ENCODE measurements around the gene SEMA3F. TPM values are rescaled to one million over a fixed set of nuclear protein-coding genes. Genes with fewer than 3 reads are reported as not detected.

SEMA3F gene
- total RNA-seq, 1 donor from 2014 or later, result 10.2 TPM

DNA sequence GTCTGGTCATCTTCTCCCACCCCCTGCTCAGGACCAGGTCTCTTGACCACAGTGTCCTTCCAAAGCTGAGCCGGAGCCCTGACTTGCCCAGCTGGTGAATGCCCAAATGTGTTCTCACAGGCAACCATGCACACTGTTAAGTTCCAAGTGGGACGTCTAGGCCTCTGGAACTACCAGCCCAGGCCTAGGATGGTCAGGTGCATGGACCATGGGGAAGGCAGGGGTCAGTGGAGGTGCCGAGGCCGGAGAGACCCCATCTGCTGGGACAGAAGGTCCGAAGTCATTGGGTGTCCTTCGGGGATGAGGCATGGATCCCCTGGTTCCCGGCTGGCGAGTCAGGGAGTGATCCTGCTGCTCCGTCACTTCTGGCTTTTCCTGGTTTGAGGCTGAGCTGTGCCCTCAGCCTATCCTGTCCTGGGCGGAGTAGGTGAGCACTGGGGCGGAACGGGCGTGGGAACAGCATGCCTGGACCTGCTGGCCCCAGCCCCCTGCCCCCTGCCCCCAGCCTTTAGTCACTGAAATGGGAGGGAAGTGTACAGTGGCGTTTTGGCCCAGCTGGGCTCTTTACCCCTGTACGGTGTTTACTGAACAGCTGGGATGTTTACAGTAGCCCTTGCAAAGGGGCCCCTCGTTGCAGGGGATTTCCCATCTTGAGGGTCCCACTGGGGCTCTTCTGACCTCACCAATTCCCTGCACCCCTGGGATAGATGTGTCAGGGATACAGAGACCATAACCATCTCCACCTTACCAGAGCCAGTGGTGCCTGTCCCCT is 12.1 kb downstream of the SEMA3F start:
- H3K4me3 ChIP-seq, result no peak overlapping the region
- H3K27ac ChIP-seq (replicated peaks), result peak overlapping the region; percentile 88
- no peaks in the 10 kb centered on the region for H3K9me3 ChIP-seq (replicated peaks)
- no peaks in the 10 kb centered on the region for H3K36me3 ChIP-seq
- peaks cover 100% of the 10 kb centered on the region for H3K4me1 ChIP-seq
- TF ChIP-seq, protein P1, sequence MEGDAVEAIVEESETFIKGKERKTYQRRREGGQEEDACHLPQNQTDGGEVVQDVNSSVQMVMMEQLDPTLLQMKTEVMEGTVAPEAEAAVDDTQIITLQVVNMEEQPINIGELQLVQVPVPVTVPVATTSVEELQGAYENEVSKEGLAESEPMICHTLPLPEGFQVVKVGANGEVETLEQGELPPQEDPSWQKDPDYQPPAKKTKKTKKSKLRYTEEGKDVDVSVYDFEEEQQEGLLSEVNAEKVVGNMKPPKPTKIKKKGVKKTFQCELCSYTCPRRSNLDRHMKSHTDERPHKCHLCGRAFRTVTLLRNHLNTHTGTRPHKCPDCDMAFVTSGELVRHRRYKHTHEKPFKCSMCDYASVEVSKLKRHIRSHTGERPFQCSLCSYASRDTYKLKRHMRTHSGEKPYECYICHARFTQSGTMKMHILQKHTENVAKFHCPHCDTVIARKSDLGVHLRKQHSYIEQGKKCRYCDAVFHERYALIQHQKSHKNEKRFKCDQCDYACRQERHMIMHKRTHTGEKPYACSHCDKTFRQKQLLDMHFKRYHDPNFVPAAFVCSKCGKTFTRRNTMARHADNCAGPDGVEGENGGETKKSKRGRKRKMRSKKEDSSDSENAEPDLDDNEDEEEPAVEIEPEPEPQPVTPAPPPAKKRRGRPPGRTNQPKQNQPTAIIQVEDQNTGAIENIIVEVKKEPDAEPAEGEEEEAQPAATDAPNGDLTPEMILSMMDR (IDR thresholded peaks at IDR 0.05; ENCODE audit: borderline replicate concordance), result no peak
- intact Hi-C loops (cut with micrococcal nuclease), result no loop called here
- no peak for DNase-seq
- no peaks in the 10 kb centered on the region for H3K27me3 ChIP-seq (ENCODE audit: low read depth)

DNA sequence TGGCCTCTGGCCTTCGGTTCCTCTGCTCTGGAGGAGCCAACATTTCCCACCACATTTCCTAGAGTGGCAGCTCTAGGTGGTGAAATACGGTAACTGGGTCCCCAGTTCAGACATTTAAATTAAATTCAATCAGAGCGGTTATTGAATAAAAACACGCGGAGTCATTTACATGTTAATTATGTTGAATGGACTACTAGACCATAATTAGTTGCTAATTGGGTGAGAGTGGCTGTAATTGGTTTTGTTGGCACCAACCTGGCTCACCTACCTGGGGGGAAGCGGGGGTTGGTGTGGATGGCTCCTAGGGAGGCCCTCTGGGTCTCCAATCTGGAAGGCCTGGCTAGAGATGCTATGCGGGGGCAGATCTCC is 12.7 kb downstream of the SEMA3F start:
- no peaks in the 10 kb centered on the region for H3K36me3 ChIP-seq
- no peaks in the 10 kb centered on the region for H3K9me3 ChIP-seq (replicated peaks)
- H3K4me3 ChIP-seq, result no peak overlapping the region
- intact Hi-C loops (cut with micrococcal nuclease), result no loop called here
- H3K4me1 ChIP-seq, result peaks cover 100% of the 10 kb centered on the region
- no peaks in the 10 kb centered on the region for H3K27me3 ChIP-seq (ENCODE audit: low read depth)
- DNase-seq, result no peak
- TF ChIP-seq, protein P1 (IDR thresholded peaks at IDR 0.05; ENCODE audit: borderline replicate concordance), result no peak
- peak overlapping the region; percentile 88 for H3K27ac ChIP-seq (replicated peaks)

DNA sequence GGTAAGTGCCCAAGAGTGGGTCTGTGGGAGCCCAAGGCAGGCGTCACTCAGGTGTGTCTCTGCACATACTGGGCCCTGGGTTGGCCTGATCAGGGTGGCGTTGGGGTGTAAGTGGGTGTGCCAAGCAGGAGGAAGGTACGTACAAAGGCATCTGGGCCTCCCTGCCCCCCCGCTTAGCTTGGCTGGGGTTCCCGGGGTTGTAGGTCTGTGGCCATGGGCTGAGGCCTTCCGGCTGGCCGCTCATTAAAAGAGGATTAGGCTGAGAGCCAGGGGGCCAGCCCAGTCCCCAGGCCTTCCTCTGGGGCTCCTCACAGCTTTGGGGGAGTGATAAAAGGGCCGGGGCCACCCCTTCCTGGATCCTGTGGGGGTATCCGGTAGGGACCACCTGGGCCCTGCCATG is 13.3 kb downstream of the SEMA3F start:
- no peaks in the 10 kb centered on the region for H3K9me3 ChIP-seq (replicated peaks)
- H3K4me1 ChIP-seq, result peaks cover 98% of the 10 kb centered on the region
- intact Hi-C loops (cut with micrococcal nuclease), result no loop called here
- TF ChIP-seq, protein P1 (IDR thresholded peaks at IDR 0.05; ENCODE audit: borderline replicate concordance), result no peak
- H3K4me3 ChIP-seq, result no peak overlapping the region
- peak overlapping the region; percentile 88 for H3K27ac ChIP-seq (replicated peaks)
- no peaks in the 10 kb centered on the region for H3K36me3 ChIP-seq
- H3K27me3 ChIP-seq (ENCODE audit: low read depth), result no peaks in the 10 kb centered on the region
- peak; percentile 41 for DNase-seq

DNA sequence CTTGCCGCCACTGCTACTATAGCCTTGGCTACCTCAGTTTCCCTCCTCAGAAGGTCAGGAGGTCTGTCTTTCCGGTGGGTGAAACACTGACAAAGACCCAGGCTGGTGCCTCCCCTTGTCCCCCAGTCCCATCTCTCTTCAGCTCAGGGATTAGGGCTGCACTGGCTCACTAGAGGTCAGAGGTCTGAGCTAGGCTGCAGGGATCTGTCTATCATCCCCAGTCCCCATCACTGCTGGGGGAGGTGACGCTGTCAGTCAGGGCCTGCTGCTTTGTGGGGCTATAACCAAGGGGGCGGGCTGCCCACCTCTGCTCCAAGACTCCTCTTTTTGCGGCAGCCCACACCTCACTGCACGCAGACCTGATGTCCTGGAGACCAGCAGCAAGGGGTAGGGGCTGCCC is 13.7 kb downstream of the SEMA3F start:
- Histone ChIP-seq H3K4me3 (no peak overlapping the region), H3K27ac (replicated peaks) (peak overlapping the region; percentile 88), H3K9me3 (replicated peaks) (no peaks in the 10 kb centered on the region), H3K4me1 (peaks cover 94% of the 10 kb centered on the region), H3K36me3 (peaks cover 2% of the 10 kb centered on the region), H3K27me3 (ENCODE audit: low read depth) (no peaks in the 10 kb centered on the region)
- intact Hi-C loops (cut with micrococcal nuclease), result no loop called here
- TF ChIP-seq, protein P1 (IDR thresholded peaks at IDR 0.05; ENCODE audit: borderline replicate concordance), result no peak
- DNase-seq, result no peak

DNA sequence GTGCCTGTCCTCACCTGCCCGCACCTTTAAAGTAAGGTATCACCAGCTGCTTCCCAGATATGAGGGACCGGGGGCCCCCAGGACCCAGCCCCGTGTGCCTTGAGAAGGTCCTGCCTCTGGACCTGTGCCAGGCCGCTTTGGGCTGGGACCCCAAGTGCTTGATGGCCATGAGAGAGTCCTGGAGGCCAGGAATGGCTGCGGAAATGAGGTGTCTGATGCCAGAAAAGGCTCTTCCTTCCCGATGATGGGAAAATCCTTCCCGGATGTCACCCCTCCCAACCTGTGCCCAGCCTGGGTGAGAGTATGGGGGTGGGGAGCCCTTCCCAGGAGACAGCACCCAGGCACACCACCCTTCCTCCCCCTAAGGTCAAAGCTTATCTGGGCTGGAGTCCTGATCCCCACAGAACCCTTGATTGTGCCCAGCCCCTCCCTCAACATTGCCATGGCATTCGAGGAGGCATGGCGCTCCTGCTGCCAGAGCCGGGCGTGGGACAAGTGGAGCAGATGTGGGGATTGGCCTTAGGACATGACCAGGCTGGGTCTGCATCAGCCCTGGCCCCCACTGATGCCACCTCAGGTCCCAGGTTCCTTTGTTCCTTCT is 14.2 kb downstream of the SEMA3F start:
- H3K27ac ChIP-seq (replicated peaks), result peak overlapping the region; percentile 88
- H3K4me3 ChIP-seq, result no peak overlapping the region
- no peaks in the 10 kb centered on the region for H3K9me3 ChIP-seq (replicated peaks)
- TF ChIP-seq, protein P1 (IDR thresholded peaks at IDR 0.05; ENCODE audit: borderline replicate concordance), result no peak
- peaks cover 89% of the 10 kb centered on the region for H3K4me1 ChIP-seq
- DNase-seq, result no peak
- H3K36me3 ChIP-seq, result peaks cover 6% of the 10 kb centered on the region
- intact Hi-C loops (cut with micrococcal nuclease), result no loop called here
- H3K27me3 ChIP-seq (ENCODE audit: low read depth), result no peaks in the 10 kb centered on the region

Measured in left ventricle myocardium inferior (tissue), 1 donor.